ENCODE results near the gene RGMA.

RGMA gene

GRCh38 chr15:93037820-93038705, 50.9 kb downstream of the RGMA start:
- peaks cover 0 to 12% (median 5%) of the 10 kb centered on the region in 4 donors for H3K4me1 ChIP-seq
- no peaks in the 10 kb centered on the region for H3K9me3 ChIP-seq
- no peak for TF ChIP-seq CTCF (IDR thresholded peaks at IDR 0.05)
- no peaks in the 10 kb centered on the region for H3K27me3 ChIP-seq
- intact Hi-C loops (cut with DNase I; ENCODE audit: low total_unique reads): loop anchor here (10.0 kb wide), 1 partner anchor 1287 kb away; no protein-coding TSS in a partner anchor
- DNase-seq: peak in 1 of 2 donors; percentile 51
- no peak overlapping the region for H3K4me3 ChIP-seq
- no peak overlapping the region for H3K27ac ChIP-seq
- H3K36me3 ChIP-seq: no peaks in the 10 kb centered on the region

GRCh38 chr15:93036951-93037819, 51.8 kb downstream of the RGMA start:
- Histone ChIP-seq H3K4me1 (peaks cover 0 to 12% (median 5%) of the 10 kb centered on the region in 4 donors), H3K36me3 (no peaks in the 10 kb centered on the region), H3K9me3 (no peaks in the 10 kb centered on the region), H3K4me3 (no peak overlapping the region), H3K27me3 (no peaks in the 10 kb centered on the region), H3K27ac (no peak overlapping the region)
- peak; percentile 63 to 79 for DNase-seq
- peak in 1 of 2 experiments; percentile 32 for TF ChIP-seq CTCF (IDR thresholded peaks at IDR 0.05)
- intact Hi-C loops (cut with DNase I; ENCODE audit: low total_unique reads): loop anchor here (10.0 kb wide), 1 partner anchor 1288 kb away; no protein-coding TSS in a partner anchor

- Histone ChIP-seq H3K4me3 (no peak overlapping the region), H3K27ac (no peak overlapping the region), H3K9me3 (no peaks in the 10 kb centered on the region), H3K4me1 (peaks cover 0 to 12% (median 5%) of the 10 kb centered on the region in 4 donors), H3K27me3 (no peaks in the 10 kb centered on the region), H3K36me3 (no peaks in the 10 kb centered on the region)
- DNase-seq: peak; percentile 31 to 63
- intact Hi-C loops (cut with DNase I; ENCODE audit: low total_unique reads): loop anchor here (10.0 kb wide), 1 partner anchor 1289 kb away; no protein-coding TSS in a partner anchor
- TF ChIP-seq CTCF (IDR thresholded peaks at IDR 0.05): peak; percentile 45 to 52
Observed at GRCh38 chr15:93035953-93036810, 52.8 kb downstream of the RGMA start.

DNA sequence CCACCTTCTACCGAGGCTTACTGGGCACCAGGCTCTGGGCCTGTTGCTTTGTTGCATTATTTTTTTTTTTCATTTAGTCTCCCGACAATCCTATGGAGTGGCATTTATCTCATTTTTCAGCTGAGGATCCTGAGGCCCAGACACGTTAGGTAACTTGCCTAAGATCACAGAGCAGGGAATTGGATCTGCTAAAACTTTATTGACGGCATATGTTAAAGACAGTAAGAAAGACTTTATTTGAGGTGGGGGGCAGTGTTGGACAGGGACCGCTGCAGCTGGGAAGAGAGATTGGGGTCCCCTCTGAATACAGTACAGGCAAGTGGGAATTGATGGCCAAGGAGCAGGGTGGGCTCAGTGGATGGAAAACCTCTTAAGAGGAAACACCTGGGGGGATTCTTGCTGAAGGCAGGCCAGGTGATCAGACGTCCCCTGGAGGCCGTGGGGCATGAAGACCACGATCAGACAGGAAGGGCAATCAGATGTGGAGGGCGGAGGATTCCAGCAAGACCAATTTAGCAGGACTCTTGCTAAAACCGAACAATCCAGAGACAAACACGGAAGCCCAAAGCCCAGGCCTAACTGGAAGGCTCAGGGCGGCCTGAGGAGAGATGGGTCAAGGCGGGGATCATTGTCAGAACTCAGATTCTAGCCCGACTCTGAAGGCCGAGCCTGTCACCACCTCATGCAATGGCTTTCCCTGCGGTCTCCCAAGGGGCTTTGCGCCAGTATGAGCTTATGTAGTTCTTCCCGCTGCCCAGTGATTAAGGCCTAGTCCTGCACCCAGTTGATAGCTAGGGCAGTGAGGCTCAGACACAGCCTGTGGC, 53.7 kb downstream of the RGMA start:
- peaks cover 0 to 20% (median 13%) of the 10 kb centered on the region in 4 donors for H3K4me1 ChIP-seq
- H3K27me3 ChIP-seq: no peaks in the 10 kb centered on the region
- H3K27ac ChIP-seq: no peak overlapping the region
- peak in 1 of 2 donors; percentile 11 for DNase-seq
- intact Hi-C loops (cut with DNase I; ENCODE audit: low total_unique reads): loop anchor here (10.0 kb wide), 1 partner anchor 1289 kb away; no protein-coding TSS in a partner anchor
- TF ChIP-seq CTCF (IDR thresholded peaks at IDR 0.05): no peak
- no peaks in the 10 kb centered on the region for H3K9me3 ChIP-seq
- H3K36me3 ChIP-seq: no peaks in the 10 kb centered on the region
- H3K4me3 ChIP-seq: no peak overlapping the region
